ENCODE results near the gene NLGN1.

The NLGN1 gene

GRCh38 chr3:174247687-174248152 is 850.2 kb downstream of the NLGN1 start:
- DNase-seq, result no peak

- DNase-seq, result no peak
Measured at GRCh38 chr3:174251681-174252080, 854.1 kb downstream of the NLGN1 start.

GRCh38 chr3:174253196-174253823 is 855.8 kb downstream of the NLGN1 start:
- DNase-seq, result no peak

GRCh38 chr3:174253940-174254339 is 856.4 kb downstream of the NLGN1 start:
- no peak for DNase-seq

GRCh38 chr3:174255454-174255853 is 857.9 kb downstream of the NLGN1 start:
- no peak for DNase-seq

GRCh38 chr3:174266476-174266875 is 868.9 kb downstream of the NLGN1 start:
- no peak for DNase-seq

GRCh38 chr3:174268061-174268460 is 870.5 kb downstream of the NLGN1 start:
- no peak for DNase-seq

GRCh38 chr3:174268586-174268985 is 871.0 kb downstream of the NLGN1 start:
- no peak for DNase-seq

- no peak for DNase-seq
Measured at GRCh38 chr3:174270841-174271240, 873.3 kb downstream of the NLGN1 start.

GRCh38 chr3:174275336-174275735 is 877.8 kb downstream of the NLGN1 start:
- DNase-seq, result no peak

- DNase-seq, result no peak
Measured at GRCh38 chr3:174276826-174277225, 879.3 kb downstream of the NLGN1 start.

GRCh38 chr3:174278094-174278493 is 880.5 kb downstream of the NLGN1 start:
- DNase-seq, result no peak

GRCh38 chr3:174280186-174280585 is 882.6 kb downstream of the NLGN1 start:
- DNase-seq, result no peak

- no peak for DNase-seq
Measured at GRCh38 chr3:174285242-174285864, 887.8 kb downstream of the NLGN1 start.

- DNase-seq, result no peak
Measured at GRCh38 chr3:174287705-174288104, 890.2 kb downstream of the NLGN1 start.

GRCh38 chr3:174294616-174295015 is 897.1 kb downstream of the NLGN1 start:
- DNase-seq, result no peak

- DNase-seq, result no peak
Measured at GRCh38 chr3:174295306-174296092, 898.0 kb downstream of the NLGN1 start.

- DNase-seq, result no peak
Measured at GRCh38 chr3:174302746-174303315, 905.3 kb downstream of the NLGN1 start.

- no peak for DNase-seq
Measured at GRCh38 chr3:174303907-174304560, 906.5 kb downstream of the NLGN1 start.

GRCh38 chr3:174308736-174309135 is 911.2 kb downstream of the NLGN1 start:
- no peak for DNase-seq

GRCh38 chr3:174310475-174310983 is 913.0 kb downstream of the NLGN1 start:
- no peak for DNase-seq

GRCh38 chr3:174315225-174315624 is 917.7 kb downstream of the NLGN1 start:
- DNase-seq, result no peak

GRCh38 chr3:174317005-174317404 is 919.5 kb downstream of the NLGN1 start:
- no peak for DNase-seq
